ENCODE measurements around the gene TACR2. TPM values are rescaled to one million over a fixed set of nuclear protein-coding genes. Genes with fewer than 3 reads are reported as not detected.
"Not testable (repeated sequence)": the region's sequence is repeated elsewhere in the genome, so short reads cannot be mapped to it uniquely, and the experiment has no call there.

The TACR2 gene
- total RNA-seq, 1 donor from 2014 or later = not detected

- H3K4me1 Mint-ChIP-seq (ENCODE audit: low read depth, unreplicated experiment) = peaks cover 20% of the 10 kb centered on the region
- peak; percentile 91 for DNase-seq
- no peaks in the 10 kb centered on the region for H3K36me3 Mint-ChIP-seq (ENCODE audit: unreplicated experiment)
- H3K27ac Mint-ChIP-seq (ENCODE audit: unreplicated experiment) = peak within 1 kb of the TSS; percentile 86
- TF ChIP-seq CTCF (IDR thresholded peaks at IDR 0.05; ENCODE audit: partially characterized antibody, unreplicated experiment) = no peak
- peaks cover 7% of the 10 kb centered on the region for H3K27me3 Mint-ChIP-seq (ENCODE audit: unreplicated experiment)
- peaks cover 5% of the 10 kb centered on the region for H3K9me3 Mint-ChIP-seq (ENCODE audit: unreplicated experiment)
- H3K4me3 Mint-ChIP-seq (ENCODE audit: unreplicated experiment) = peak within 1 kb of the TSS; percentile 91
These were observed 34.6 kb upstream of the TACR2 start, which contains the start of gene TSPAN15 for GRCh38 chr10:69451209-69451783. Gene TSPAN15, plus strand, starts transcription at chr10:69451465. Its CDS starts 130 bp downstream, at chr10:69451595.

- H3K9me3 Mint-ChIP-seq (ENCODE audit: unreplicated experiment); H3K27ac Mint-ChIP-seq (ENCODE audit: unreplicated experiment); H3K27me3 Mint-ChIP-seq (ENCODE audit: unreplicated experiment); H3K4me3 Mint-ChIP-seq (ENCODE audit: unreplicated experiment); H3K36me3 Mint-ChIP-seq (ENCODE audit: unreplicated experiment); DNase-seq: not testable (repeated sequence)
- peaks cover 20% of the 10 kb centered on the region for H3K4me1 Mint-ChIP-seq (ENCODE audit: low read depth, unreplicated experiment)
These were observed 33.7 kb upstream of the TACR2 start for GRCh38 chr10:69450395-69450794.

- Mint-ChIP-seq H3K4me3 (ENCODE audit: unreplicated experiment) (peak overlapping the region; percentile 61), H3K27ac (ENCODE audit: unreplicated experiment) (peak overlapping the region; percentile 49), H3K4me1 (ENCODE audit: low read depth, unreplicated experiment) (peaks cover 20% of the 10 kb centered on the region), H3K9me3 (ENCODE audit: unreplicated experiment) (peaks cover 7% of the 10 kb centered on the region), H3K36me3 (ENCODE audit: unreplicated experiment) (no peaks in the 10 kb centered on the region), H3K27me3 (ENCODE audit: unreplicated experiment) (peaks cover 7% of the 10 kb centered on the region)
- peak; percentile 88 for TF ChIP-seq CTCF (IDR thresholded peaks at IDR 0.05; ENCODE audit: partially characterized antibody, unreplicated experiment)
- peak; percentile 62 for DNase-seq
These were observed 33.1 kb upstream of the TACR2 start for GRCh38 chr10:69449841-69450240.

GRCh38 chr10:69446650-69447151 is 30.0 kb upstream of the TACR2 start:
- no peak for TF ChIP-seq CTCF (IDR thresholded peaks at IDR 0.05; ENCODE audit: partially characterized antibody, unreplicated experiment)
- no peak for DNase-seq
- Mint-ChIP-seq H3K36me3 (ENCODE audit: unreplicated experiment) (no peaks in the 10 kb centered on the region), H3K4me1 (ENCODE audit: low read depth, unreplicated experiment) (peaks cover 16% of the 10 kb centered on the region), H3K27me3 (ENCODE audit: unreplicated experiment) (no peaks in the 10 kb centered on the region), H3K27ac (ENCODE audit: unreplicated experiment) (no peak overlapping the region), H3K4me3 (ENCODE audit: unreplicated experiment) (no peak overlapping the region), H3K9me3 (ENCODE audit: unreplicated experiment) (peaks cover 10% of the 10 kb centered on the region)

GRCh38 chr10:69446229-69446628 is 29.5 kb upstream of the TACR2 start:
- no peak for DNase-seq
- Mint-ChIP-seq H3K36me3 (ENCODE audit: unreplicated experiment) (no peaks in the 10 kb centered on the region), H3K9me3 (ENCODE audit: unreplicated experiment) (peaks cover 10% of the 10 kb centered on the region), H3K4me1 (ENCODE audit: low read depth, unreplicated experiment) (peaks cover 19% of the 10 kb centered on the region), H3K27me3 (ENCODE audit: unreplicated experiment) (no peaks in the 10 kb centered on the region), H3K4me3 (ENCODE audit: unreplicated experiment) (no peak overlapping the region), H3K27ac (ENCODE audit: unreplicated experiment) (no peak overlapping the region)
- no peak for TF ChIP-seq CTCF (IDR thresholded peaks at IDR 0.05; ENCODE audit: partially characterized antibody, unreplicated experiment)
